Sigmoid colon (tissue), 4 donors: Measurements from ENCODE around the gene SNX20.

Experiments
- CTCF ChIP-seq, 4 experiments: fragments of 450-650 bp in 3 of 4; fragments of 200-600 bp in 1 of 4; IDR thresholded peaks; one replicate each; pipeline ENCODE4 v1.5.1; 2016 to 2019; ENCODE audit warnings: antibody characterized with exemption in 4 of 4, mild to moderate bottlenecking in 3 of 4, moderate library complexity in 2 of 4
- EP300 ChIP-seq, 4 donors: sonication (generic); formaldehyde crosslinking; IDR thresholded peaks; one replicate each; pipeline ENCODE4 v1.6.1; 2017; ENCODE audit warnings: antibody characterized with exemption in 4 of 4
- POLR2A ChIP-seq, 2 donors: fragments of 450-650 bp; IDR thresholded peaks; one replicate each; pipeline ENCODE4 v1.6.1; 2016; ENCODE audit warnings: antibody characterized with exemption in 2 of 2, mild to moderate bottlenecking in 2 of 2, moderate library complexity in 2 of 2
- POLR2AphosphoS5 ChIP-seq, 4 donors: sonication (generic); formaldehyde crosslinking; IDR thresholded peaks; one replicate each; pipeline ENCODE4 v1.6.1; 2017; ENCODE audit warnings: antibody characterized with exemption in 4 of 4

- no peak for TF ChIP-seq POLR2AphosphoS5 (IDR thresholded peaks at IDR 0.05)
- TF ChIP-seq CTCF (IDR thresholded peaks at IDR 0.05) = no peak
- TF ChIP-seq POLR2A (IDR thresholded peaks at IDR 0.05) = no peak
- TF ChIP-seq EP300 (IDR thresholded peaks at IDR 0.05) = no peak
These were observed 51.8 kb downstream of the SNX20 start for GRCh38 chr16:50629334-50629733.
